ENCODE measurements around the gene TRAPPC2L.
"Not testable (repeated sequence)": the region's sequence is repeated elsewhere in the genome, so short reads cannot be mapped to it uniquely, and the experiment has no call there.

Gene TRAPPC2L

GRCh38 chr16:88889702-88890352 lies 32.9 kb downstream of the TRAPPC2L start:
- DNase-seq (ENCODE audit: low read depth in 4 of 4, low spot score in 1 of 4), result not testable (repeated sequence)

- DNase-seq (ENCODE audit: low read depth in 4 of 4, low spot score in 1 of 4), result no peak
Observed at GRCh38 chr16:88891083-88891482, 34.2 kb downstream of the TRAPPC2L start.

- no peak for DNase-seq (ENCODE audit: low read depth in 4 of 4, low spot score in 1 of 4)
Observed at GRCh38 chr16:88892065-88892464, 35.1 kb downstream of the TRAPPC2L start.

GRCh38 chr16:88893127-88893968 lies 36.4 kb downstream of the TRAPPC2L start:
- DNase-seq (ENCODE audit: low read depth in 4 of 4, low spot score in 1 of 4), result no peak

- DNase-seq (ENCODE audit: low read depth in 4 of 4, low spot score in 1 of 4), result not testable (repeated sequence)
Observed at GRCh38 chr16:88894266-88894665, 37.3 kb downstream of the TRAPPC2L start.

GRCh38 chr16:88894681-88895300 lies 37.9 kb downstream of the TRAPPC2L start:
- DNase-seq (ENCODE audit: low read depth in 4 of 4, low spot score in 1 of 4), result no peak

- DNase-seq (ENCODE audit: low read depth in 4 of 4, low spot score in 1 of 4), result no peak
Observed at GRCh38 chr16:88895335-88895734, 38.4 kb downstream of the TRAPPC2L start.

GRCh38 chr16:88896238-88897070 lies 39.5 kb downstream of the TRAPPC2L start:
- no peak for DNase-seq (ENCODE audit: low read depth in 4 of 4, low spot score in 1 of 4)

GRCh38 chr16:88897696-88898425 lies 40.9 kb downstream of the TRAPPC2L start:
- no peak for DNase-seq (ENCODE audit: low read depth in 4 of 4, low spot score in 1 of 4)

- DNase-seq (ENCODE audit: low read depth in 4 of 4, low spot score in 1 of 4), result no peak
Observed at GRCh38 chr16:88899901-88900661, 43.2 kb downstream of the TRAPPC2L start.

- DNase-seq (ENCODE audit: low read depth in 4 of 4, low spot score in 1 of 4), result no peak
Observed at GRCh38 chr16:88900662-88901052, 43.7 kb downstream of the TRAPPC2L start.

GRCh38 chr16:88901718-88902337 lies 44.9 kb downstream of the TRAPPC2L start:
- no peak for DNase-seq (ENCODE audit: low read depth in 4 of 4, low spot score in 1 of 4)

GRCh38 chr16:88902744-88903143 lies 45.8 kb downstream of the TRAPPC2L start:
- no peak for DNase-seq (ENCODE audit: low read depth in 4 of 4, low spot score in 1 of 4)

GRCh38 chr16:88903267-88903666 lies 46.3 kb downstream of the TRAPPC2L start:
- DNase-seq (ENCODE audit: low read depth in 4 of 4, low spot score in 1 of 4), result no peak

GRCh38 chr16:88904676-88905365 lies 47.9 kb downstream of the TRAPPC2L start:
- DNase-seq (ENCODE audit: low read depth in 4 of 4, low spot score in 1 of 4), result no peak

- DNase-seq (ENCODE audit: low read depth in 4 of 4, low spot score in 1 of 4), result peak in 1 of 4 experiments; percentile 11
Observed at GRCh38 chr16:88905563-88905962, 48.6 kb downstream of the TRAPPC2L start.

- no peak for DNase-seq (ENCODE audit: low read depth in 4 of 4, low spot score in 1 of 4)
Observed at GRCh38 chr16:88906020-88906419, 49.1 kb downstream of the TRAPPC2L start.

- no peak for DNase-seq (ENCODE audit: low read depth in 4 of 4, low spot score in 1 of 4)
Observed at GRCh38 chr16:88906535-88907105, 49.7 kb downstream of the TRAPPC2L start.

Data from stimulated activated CD4-positive, alpha-beta T cell treated with anti-CD3 and anti-CD28 coated beads, Interleukin-1b, Interleukin-23, amount 100 ng/mL, for 24 hours (primary cell).